SIG-M5 (cell line): ENCODE data around the gene SYNRG.

Experiments
- DNase-seq: peaks from one replicate; lab custom pipeline; 2025; lab: John Stamatoyannopoulos, UW

Gene SYNRG

GRCh38 chr17:37502009-37502936 is 106.9 kb downstream of the SYNRG start:
- no peak for DNase-seq

GRCh38 chr17:37500378-37500777 is 108.8 kb downstream of the SYNRG start:
- DNase-seq, result no peak

GRCh38 chr17:37494971-37495370 is 114.2 kb downstream of the SYNRG start:
- DNase-seq, result no peak

GRCh38 chr17:37494401-37494831 is 114.8 kb downstream of the SYNRG start:
- DNase-seq, result no peak

- no peak for DNase-seq
Measured at GRCh38 chr17:37493249-37494027, 115.8 kb downstream of the SYNRG start.

GRCh38 chr17:37492167-37492566 is 117.1 kb downstream of the SYNRG start:
- DNase-seq, result no peak

- DNase-seq, result no peak
Measured at GRCh38 chr17:37490638-37491614, 118.3 kb downstream of the SYNRG start.

GRCh38 chr17:37490022-37490587 is 119.1 kb downstream of the SYNRG start:
- no peak for DNase-seq

- no peak for DNase-seq
Measured at GRCh38 chr17:37489197-37490001, 119.8 kb downstream of the SYNRG start, which contains the start of gene DUSP14. Gene DUSP14, plus strand, starts transcription at chr17:37489891. Its CDS starts 22,382 bp downstream, at chr17:37512273.

- DNase-seq, result no peak
Measured at GRCh38 chr17:37488607-37489196, 120.5 kb downstream of the SYNRG start.

GRCh38 chr17:37488009-37488604 is 121.1 kb downstream of the SYNRG start:
- no peak for DNase-seq

GRCh38 chr17:37485938-37486570 is 123.2 kb downstream of the SYNRG start:
- no peak for DNase-seq

- no peak for DNase-seq
Measured at GRCh38 chr17:37483311-37484039, 125.7 kb downstream of the SYNRG start.

GRCh38 chr17:37481001-37481665 is 128.1 kb downstream of the SYNRG start:
- DNase-seq, result no peak

GRCh38 chr17:37480427-37480826 is 128.8 kb downstream of the SYNRG start:
- DNase-seq, result no peak

GRCh38 chr17:37479025-37479424 is 130.2 kb downstream of the SYNRG start:
- DNase-seq, result no peak

- DNase-seq, result no peak
Measured at GRCh38 chr17:37478187-37478586, 131.0 kb downstream of the SYNRG start.
